ENCODE data around the gene UST.
A peak's percentile ranks its signal among the peaks of the same experiment; 100 is the strongest.

- no peak for TF ChIP-seq ZBTB33 (IDR thresholded peaks at IDR 0.05; ENCODE audit: extremely low read depth, insufficient replicate concordance, low read length)
- no peak for TF ChIP-seq REST (IDR thresholded peaks at IDR 0.05; ENCODE audit: low read depth)
- TF ChIP-seq CTCF (IDR thresholded peaks at IDR 0.05 in 2 of 3, conservative IDR thresholded peaks at IDR 0.05 in 1 of 3; ENCODE audit: borderline replicate concordance in 1 of 3, insufficient read depth in 1 of 3, low read depth in 2 of 3, low read length in 2 of 3) = peak; percentile 46 to 50 (median 49); a peak in 5 of 6 replicates
- TF ChIP-seq EZH2 (IDR thresholded peaks at IDR 0.05) = no peak
- TF ChIP-seq POLR2AphosphoS5 (IDR thresholded peaks at IDR 0.05; ENCODE audit: low read depth, low read length) = peak; percentile 51
- no peak for TF ChIP-seq POLR2A (IDR thresholded peaks at IDR 0.05; ENCODE audit: borderline replicate concordance, extremely low read depth, insufficient read depth, insufficient read length)
- peak; percentile 46 for TF ChIP-seq SP1 (IDR thresholded peaks at IDR 0.05; ENCODE audit: low read depth)
Observed at GRCh38 chr6:148746363-148747144, at the start of gene UST.
